Cardiac fibroblast (primary cell): ENCODE results near the gene CD300H.
"Not testable (repeated sequence)": the region's sequence is repeated elsewhere in the genome, so short reads cannot be mapped to it uniquely, and the experiment has no call there.

ENCODE experiments used
- DNase-seq, 2 donors: peaks; one replicate each; pipeline versions ENCODE4 v3.0.0 to v3.0.0-alpha.2; 2010; ENCODE audit warnings: low read depth in 2 of 2
- H3K4me3 ChIP-seq, 2 donors: replicated peaks in 1 of 2; 1 replicate in 1 of 2; 2 replicates in 1 of 2; pipeline ENCODE4 v1.5.1; 2011; ENCODE audit warnings: low read depth in 2 of 2, low read length in 2 of 2, mild to moderate bottlenecking in 2 of 2, moderate library complexity in 1 of 2
- TF ChIP-seq, protein P1 (sequence below): IDR thresholded peaks from one replicate; pipeline ENCODE4 v1.5.1; 2011; ENCODE audit warnings: low read depth, mild to moderate bottlenecking, low read length, inconsistent platforms

Gene CD300H

DNA sequence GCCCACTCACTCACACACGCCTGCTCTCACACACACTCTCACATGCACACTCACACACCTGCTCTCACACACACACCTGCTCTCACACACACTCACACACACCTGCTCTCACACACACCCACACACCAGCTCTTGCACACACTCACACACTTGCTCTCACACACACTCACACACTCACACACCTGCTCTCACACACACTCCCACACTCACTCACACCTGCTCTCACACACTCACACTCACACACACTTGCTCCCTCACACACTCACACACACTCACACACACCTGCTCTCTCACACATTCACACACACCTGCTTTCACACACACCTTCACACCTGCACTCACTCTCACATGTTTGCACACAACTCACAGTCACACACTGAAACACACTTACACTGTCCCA, 4.0 kb downstream of the CD300H start:
- no peak for DNase-seq
- H3K4me3 ChIP-seq: no peak overlapping the region
- TF ChIP-seq, protein P1, sequence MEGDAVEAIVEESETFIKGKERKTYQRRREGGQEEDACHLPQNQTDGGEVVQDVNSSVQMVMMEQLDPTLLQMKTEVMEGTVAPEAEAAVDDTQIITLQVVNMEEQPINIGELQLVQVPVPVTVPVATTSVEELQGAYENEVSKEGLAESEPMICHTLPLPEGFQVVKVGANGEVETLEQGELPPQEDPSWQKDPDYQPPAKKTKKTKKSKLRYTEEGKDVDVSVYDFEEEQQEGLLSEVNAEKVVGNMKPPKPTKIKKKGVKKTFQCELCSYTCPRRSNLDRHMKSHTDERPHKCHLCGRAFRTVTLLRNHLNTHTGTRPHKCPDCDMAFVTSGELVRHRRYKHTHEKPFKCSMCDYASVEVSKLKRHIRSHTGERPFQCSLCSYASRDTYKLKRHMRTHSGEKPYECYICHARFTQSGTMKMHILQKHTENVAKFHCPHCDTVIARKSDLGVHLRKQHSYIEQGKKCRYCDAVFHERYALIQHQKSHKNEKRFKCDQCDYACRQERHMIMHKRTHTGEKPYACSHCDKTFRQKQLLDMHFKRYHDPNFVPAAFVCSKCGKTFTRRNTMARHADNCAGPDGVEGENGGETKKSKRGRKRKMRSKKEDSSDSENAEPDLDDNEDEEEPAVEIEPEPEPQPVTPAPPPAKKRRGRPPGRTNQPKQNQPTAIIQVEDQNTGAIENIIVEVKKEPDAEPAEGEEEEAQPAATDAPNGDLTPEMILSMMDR: no peak

DNA sequence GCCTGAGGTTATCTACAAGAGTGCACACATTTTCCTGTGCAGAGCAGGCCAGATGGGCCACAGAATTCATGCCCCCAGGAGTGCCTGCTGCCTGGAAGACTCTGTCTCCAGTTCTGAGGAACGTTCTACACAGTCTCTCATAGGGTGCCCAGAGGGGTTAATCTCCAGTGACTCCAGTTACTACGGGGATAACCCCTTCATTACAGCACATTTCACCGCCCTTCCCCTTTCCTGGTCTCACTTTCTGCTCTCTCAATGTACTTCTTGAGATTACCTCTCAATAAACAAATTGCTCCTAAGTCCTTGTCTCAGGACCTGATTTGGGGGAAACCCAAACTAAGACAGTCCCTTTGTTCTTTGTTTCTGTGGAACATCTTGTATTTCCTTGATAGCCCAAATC, 5.7 kb downstream of the CD300H start:
- H3K4me3 ChIP-seq: no peak overlapping the region
- TF ChIP-seq, protein P1: no peak
- DNase-seq: no peak

DNA sequence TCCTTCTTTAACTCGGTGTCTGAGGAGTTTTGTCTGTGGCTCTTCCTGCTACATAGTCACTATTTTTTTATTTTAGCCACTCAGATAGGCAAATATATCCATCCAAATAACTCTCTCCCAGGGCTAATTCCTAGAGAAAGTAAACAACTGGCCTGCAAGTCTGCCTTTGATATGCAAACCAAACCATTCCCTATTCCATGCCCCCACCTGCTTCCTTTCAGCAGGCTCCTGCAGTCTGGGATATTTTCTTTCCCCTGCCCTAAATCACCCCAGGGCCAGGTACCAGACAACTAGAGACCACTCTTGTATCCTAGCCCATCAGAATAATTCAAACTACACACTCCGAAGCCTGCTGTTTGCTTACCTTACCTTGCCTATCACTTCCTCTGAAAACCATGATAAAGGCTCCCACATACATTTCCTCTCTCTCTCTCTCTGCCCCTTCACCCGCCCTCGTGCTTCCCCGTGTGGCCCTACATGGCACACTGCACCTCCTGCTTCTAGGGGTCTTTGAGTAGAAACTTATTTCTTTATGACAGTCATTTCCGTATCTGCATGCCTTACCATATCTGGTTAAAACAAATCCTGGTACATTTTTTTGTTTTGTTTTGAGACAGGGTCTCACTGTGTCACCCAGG, 8.3 kb downstream of the CD300H start:
- DNase-seq: no peak
- no peak overlapping the region for H3K4me3 ChIP-seq
- TF ChIP-seq, protein P1: no peak

DNA sequence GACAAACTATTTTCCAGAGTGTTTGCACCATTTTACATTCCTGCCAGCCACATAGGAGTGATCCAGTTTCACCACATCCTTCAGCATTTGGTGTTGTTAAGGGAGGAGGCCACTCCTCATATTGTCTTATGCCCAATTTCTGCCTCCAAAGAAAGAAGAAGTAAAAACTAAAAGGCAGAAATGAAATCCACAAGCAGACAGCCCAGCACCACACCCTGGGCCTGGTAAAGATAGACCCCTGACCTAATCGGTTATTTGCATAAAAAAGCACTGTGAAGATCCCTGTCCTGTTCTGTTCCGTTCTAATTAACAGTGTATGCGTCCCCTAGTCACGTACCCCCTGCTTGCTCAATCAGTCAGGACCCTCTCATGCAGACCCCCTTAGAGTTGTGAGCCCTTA, 8.9 kb downstream of the CD300H start:
- DNase-seq, H3K4me3 ChIP-seq: not testable (repeated sequence)

DNA sequence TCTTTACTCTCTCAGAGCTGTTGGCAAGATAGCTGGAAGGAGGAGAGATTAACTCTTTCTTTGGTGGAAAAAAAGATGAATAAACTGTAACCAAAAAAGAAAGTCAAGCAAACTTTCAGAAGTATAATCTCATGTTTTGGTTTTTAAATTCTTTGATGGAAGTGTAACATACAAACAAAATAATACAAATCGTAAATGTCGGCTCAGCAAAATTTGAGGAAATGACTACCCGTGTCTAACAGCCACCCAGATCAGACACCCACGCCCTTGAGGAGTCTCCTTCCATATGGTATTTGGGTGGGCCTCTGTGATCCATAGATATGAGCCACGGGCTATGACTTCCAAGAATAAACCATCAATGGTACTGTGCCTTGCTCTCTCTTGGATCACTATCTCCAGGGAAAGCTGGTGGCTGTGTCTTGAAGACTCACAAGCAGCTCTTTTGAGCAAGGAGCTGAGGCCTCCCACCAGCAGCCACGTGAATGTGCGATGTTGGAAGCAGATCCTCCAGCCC, 11.8 kb downstream of the CD300H start:
- no peak for DNase-seq

DNA sequence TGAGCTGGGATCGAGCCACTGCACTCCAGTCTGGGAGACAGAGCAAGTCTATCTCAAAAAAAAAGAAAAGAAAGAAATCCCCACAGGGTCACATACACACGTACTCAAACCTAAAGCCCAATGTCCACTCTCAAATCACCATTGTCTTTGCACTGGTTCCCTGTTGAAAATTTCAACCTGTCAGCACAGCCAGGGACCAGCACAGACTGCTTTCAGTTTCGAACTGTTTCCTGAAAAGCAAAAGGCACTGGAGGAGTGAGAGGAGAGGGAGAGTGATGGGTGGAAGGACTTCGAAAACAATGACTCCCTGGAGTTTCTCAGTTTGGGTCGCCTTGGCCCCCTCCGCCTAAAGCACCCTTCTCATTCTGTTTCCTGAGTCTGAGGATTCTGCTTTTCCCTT, 12.4 kb downstream of the CD300H start:
- no peak for DNase-seq
- TF ChIP-seq, protein P1: no peak
- no peak overlapping the region for H3K4me3 ChIP-seq

More for the DNA sequence above, 11.8 kb downstream of the CD300H start:
- H3K4me3 ChIP-seq: no peak overlapping the region
- TF ChIP-seq, protein P1: no peak

DNA sequence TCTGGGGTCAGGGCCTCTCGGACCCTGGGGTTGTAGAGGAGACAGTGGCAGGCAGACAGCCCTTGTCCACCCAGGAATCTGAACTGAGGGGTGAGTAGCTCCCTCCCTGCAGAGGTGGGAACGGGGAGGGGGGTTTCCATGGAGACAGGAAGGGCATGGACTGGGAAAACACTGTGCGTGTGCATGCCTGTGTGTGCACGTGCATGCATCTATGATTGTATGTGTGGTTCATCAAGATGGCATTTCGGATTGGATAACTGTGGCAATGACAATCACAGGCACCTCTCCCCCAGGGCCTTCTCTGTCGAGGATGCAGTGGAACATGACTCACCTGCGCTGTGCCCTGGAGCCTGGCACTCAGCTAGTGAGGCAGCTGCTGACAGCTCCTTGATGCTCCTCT, 15.3 kb downstream of the CD300H start:
- no peak for DNase-seq
- TF ChIP-seq, protein P1: no peak

More for the DNA sequence above, 15.3 kb downstream of the CD300H start:
- no peak overlapping the region for H3K4me3 ChIP-seq
